Stimulated activated naive CD8-positive, alpha-beta T cell treated with anti-CD3 and anti-CD28 coated beads, Interleukin-15, Interleukin-2, amounts not matched to agents 100 U/mL and 50 U/mL, for 24 hours (primary cell): ENCODE results near the gene CEP112.

ENCODE experiments used
- ATAC-seq: fragments of 150-1000 bp; cut with Tn5 transposase; one replicate; pipeline ENCODE4 v1.10.0; 2021
- DNase-seq: peaks from one replicate; pipeline ENCODE4 v3.0.0; 2021

CEP112 gene

GRCh38 chr17:65638221-65638975 is 553.5 kb downstream of the CEP112 start:
- no peak for DNase-seq
- no peak for ATAC-seq

GRCh38 chr17:65637786-65638185 is 554.1 kb downstream of the CEP112 start:
- no peak for ATAC-seq
- DNase-seq: no peak

- no peak for ATAC-seq
- no peak for DNase-seq
Observed at GRCh38 chr17:65634533-65634932, 557.4 kb downstream of the CEP112 start.

GRCh38 chr17:65633988-65634387 is 557.9 kb downstream of the CEP112 start:
- no peak for DNase-seq
- no peak for ATAC-seq

GRCh38 chr17:65633146-65633881 is 558.6 kb downstream of the CEP112 start:
- DNase-seq: no peak

GRCh38 chr17:65630502-65630901 is 561.4 kb downstream of the CEP112 start:
- no peak for ATAC-seq
- no peak for DNase-seq

More at GRCh38 chr17:65633146-65633881, 558.6 kb downstream of the CEP112 start:
- ATAC-seq: no peak

- ATAC-seq (no peak), DNase-seq (no peak)
Observed at GRCh38 chr17:65629234-65629690, 562.7 kb downstream of the CEP112 start.

- ATAC-seq (no peak), DNase-seq (no peak)
Observed at GRCh38 chr17:65628644-65629036, 563.3 kb downstream of the CEP112 start.

GRCh38 chr17:65627891-65628643 is 563.9 kb downstream of the CEP112 start:
- ATAC-seq (no peak), DNase-seq (no peak)

- no peak for ATAC-seq
- no peak for DNase-seq
Observed at GRCh38 chr17:65627108-65627507, 564.8 kb downstream of the CEP112 start.

- no peak for DNase-seq
- ATAC-seq: no peak
Observed at GRCh38 chr17:65626451-65626850, 565.5 kb downstream of the CEP112 start.

- DNase-seq (no peak), ATAC-seq (no peak)
Observed at GRCh38 chr17:65618516-65618915, 573.4 kb downstream of the CEP112 start.

GRCh38 chr17:65617496-65617895 is 574.4 kb downstream of the CEP112 start:
- no peak for DNase-seq
- ATAC-seq: no peak

GRCh38 chr17:65609749-65610148 is 582.2 kb downstream of the CEP112 start:
- DNase-seq: no peak
- ATAC-seq: no peak

GRCh38 chr17:65609286-65609685 is 582.6 kb downstream of the CEP112 start:
- DNase-seq (no peak), ATAC-seq (no peak)

GRCh38 chr17:65604070-65604469 is 587.9 kb downstream of the CEP112 start:
- DNase-seq (no peak), ATAC-seq (no peak)

GRCh38 chr17:65601881-65602280 is 590.1 kb downstream of the CEP112 start:
- ATAC-seq (no peak), DNase-seq (no peak)

GRCh38 chr17:65601145-65601544 is 590.8 kb downstream of the CEP112 start:
- DNase-seq (no peak), ATAC-seq (no peak)

- DNase-seq (no peak), ATAC-seq (no peak)
Observed at GRCh38 chr17:65600518-65600917, 591.4 kb downstream of the CEP112 start.

- ATAC-seq: no peak
- no peak for DNase-seq
Observed at GRCh38 chr17:65599650-65600049, 592.3 kb downstream of the CEP112 start.

GRCh38 chr17:65598746-65599145 is 593.2 kb downstream of the CEP112 start:
- no peak for ATAC-seq
- no peak for DNase-seq

GRCh38 chr17:65595071-65595656 is 596.8 kb downstream of the CEP112 start:
- no peak for DNase-seq
- ATAC-seq: no peak
